ENCODE measurements around the gene ANKRD42.

- TF ChIP-seq, protein P1, sequence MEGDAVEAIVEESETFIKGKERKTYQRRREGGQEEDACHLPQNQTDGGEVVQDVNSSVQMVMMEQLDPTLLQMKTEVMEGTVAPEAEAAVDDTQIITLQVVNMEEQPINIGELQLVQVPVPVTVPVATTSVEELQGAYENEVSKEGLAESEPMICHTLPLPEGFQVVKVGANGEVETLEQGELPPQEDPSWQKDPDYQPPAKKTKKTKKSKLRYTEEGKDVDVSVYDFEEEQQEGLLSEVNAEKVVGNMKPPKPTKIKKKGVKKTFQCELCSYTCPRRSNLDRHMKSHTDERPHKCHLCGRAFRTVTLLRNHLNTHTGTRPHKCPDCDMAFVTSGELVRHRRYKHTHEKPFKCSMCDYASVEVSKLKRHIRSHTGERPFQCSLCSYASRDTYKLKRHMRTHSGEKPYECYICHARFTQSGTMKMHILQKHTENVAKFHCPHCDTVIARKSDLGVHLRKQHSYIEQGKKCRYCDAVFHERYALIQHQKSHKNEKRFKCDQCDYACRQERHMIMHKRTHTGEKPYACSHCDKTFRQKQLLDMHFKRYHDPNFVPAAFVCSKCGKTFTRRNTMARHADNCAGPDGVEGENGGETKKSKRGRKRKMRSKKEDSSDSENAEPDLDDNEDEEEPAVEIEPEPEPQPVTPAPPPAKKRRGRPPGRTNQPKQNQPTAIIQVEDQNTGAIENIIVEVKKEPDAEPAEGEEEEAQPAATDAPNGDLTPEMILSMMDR (conservative IDR thresholded peaks at IDR 0.05 in 1 of 2, IDR thresholded peaks at IDR 0.05 in 1 of 2; ENCODE audit: low read depth in 1 of 2, low read length in 2 of 2) = no peak
- TF ChIP-seq EZH2 (IDR thresholded peaks at IDR 0.05; ENCODE audit: low read length, missing control alignments) = no peak
These were observed 12.2 kb downstream of the ANKRD42 start for GRCh38 chr11:83205608-83206185.
